SW480 (cell line): ENCODE measurements around the gene KRTAP10-5.

Experiments
- DNase-seq: peaks from one replicate; pipeline ENCODE4 v3.0.0-alpha.2; 2016; ENCODE audit warnings: low spot score

Gene KRTAP10-5

GRCh38 chr21:44529503-44530125 is 50.8 kb downstream of the KRTAP10-5 start:
- DNase-seq: no peak
